ENCODE results near the gene PHYKPL. TPM values are rescaled to one million over a fixed set of nuclear protein-coding genes. Genes with fewer than 3 reads are reported as not detected.

The PHYKPL gene
- total RNA-seq, result 38.8 and 44.0 TPM in 2 replicates

DNA sequence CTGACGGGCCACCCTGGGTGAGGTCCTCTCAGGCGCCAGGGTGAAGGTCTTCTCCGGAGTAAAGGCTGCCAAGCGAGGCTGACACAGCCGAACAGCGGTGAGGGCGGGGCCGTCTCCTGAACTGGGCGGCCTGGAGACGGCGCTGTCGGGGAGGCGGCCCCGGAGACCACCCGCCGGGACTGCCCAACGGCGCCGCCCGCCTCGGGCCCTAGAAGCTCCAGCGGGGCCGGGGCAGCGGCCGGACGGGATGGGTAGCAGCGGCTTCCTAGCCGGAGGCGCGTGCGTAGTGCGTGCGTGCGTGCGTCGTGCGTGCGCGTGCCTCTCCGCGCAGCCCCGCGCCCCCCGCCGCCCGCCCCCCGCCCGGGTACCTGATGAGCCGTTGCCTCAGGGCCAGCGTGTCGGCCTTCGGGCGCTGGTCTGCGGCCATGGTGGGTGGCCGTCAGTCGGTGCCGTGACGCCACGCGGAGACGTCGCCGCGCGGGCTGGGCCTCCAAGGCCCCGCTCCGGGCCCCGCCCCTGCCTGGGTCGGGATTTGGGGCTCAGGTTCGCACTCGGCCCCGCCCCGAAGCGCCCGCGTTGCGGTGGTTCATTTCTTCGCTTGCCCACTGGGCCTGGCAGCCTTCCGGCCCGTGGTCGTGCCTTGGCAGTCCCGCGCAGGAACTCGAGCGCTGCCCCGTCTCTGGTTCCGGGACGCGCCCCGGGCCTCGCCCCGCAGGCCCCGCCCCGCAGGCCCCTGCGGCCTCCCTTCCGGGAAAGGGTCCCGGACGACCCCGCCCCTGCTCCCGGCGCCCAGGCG, at the start of gene PHYKPL:
PHYKPL (minus strand) TSS at position 679 of the 796 bp plus-strand sequence; CDS start at position 427, 252 bp downstream.

DNA sequence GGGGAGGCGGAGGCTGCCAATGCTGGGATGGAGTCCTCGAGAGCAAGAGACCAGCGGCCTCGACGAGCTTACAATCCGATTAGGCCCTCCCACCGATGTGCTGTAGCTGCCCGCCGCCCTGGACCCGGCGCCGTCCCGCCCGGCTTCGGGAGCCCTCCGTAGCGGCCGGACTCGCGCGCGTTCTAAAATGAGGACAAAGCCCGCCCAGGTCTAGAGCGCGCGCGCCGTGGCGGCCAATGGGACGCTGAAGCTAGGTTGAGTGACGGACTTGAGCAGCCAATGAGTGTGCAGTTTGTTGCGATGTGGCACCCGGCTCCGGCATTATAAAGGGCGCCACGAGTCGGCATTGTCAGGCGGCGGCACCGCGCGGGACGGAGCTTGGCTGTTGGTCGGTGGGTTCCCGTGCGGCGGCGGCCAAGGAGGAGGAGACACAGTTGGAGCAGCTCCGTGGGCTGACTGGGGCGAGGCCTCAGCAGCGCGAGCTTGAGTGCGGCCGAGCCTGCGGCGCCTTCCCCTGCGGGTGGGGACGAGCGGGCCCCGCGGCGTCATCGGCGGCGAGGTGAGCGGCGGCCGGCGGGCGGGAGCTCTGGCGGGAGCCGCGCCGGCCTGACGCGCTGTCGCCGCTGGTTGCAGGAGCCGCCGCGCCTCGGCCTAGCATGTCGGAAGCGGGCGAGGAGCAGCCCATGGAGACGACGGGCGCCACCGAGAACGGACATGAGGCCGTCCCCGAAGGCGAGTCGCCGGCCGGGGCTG, 28.2 kb downstream of the PHYKPL start, which contains the start of gene HNRNPAB:
HNRNPAB (plus strand) TSS at position 352 of the 753 bp plus-strand sequence; CDS start at position 657, 305 bp downstream.

DNA sequence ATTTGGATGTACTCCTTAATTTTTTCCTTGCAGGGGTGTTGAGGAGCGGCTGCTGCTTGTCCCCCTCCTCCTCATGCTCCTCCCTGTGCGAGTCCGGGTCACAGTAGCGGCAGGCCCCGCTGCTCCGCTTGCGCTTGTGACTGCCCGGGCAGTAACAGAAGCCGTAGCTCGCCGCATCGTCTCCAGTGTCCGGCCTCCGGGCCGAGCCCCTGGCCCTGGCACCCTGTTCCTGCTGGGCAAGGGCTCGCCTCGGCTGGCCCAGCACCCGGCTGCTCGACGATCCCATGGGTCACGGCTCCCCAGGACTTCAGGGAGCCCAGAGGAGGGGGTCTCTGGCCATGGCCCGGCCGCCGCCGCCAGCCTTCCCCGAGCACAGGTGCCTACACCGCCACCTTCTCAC, 45.6 kb downstream of the PHYKPL start, which contains the start of gene GMCL2:
GMCL2 (minus strand) TSS at position 358 of the 400 bp plus-strand sequence; CDS start at position 286, 72 bp downstream.

Other genes starting within 250 kb of the PHYKPL start
- not detected in 2 replicates for gene PROP1, start 236.6 kb downstream of the PHYKPL start, total RNA-seq
- gene N4BP3, start 119.3 kb downstream of the PHYKPL start, total RNA-seq, result 11.7 and 22.0 TPM in 2 replicates
- gene RMND5B, start 101.8 kb downstream of the PHYKPL start, total RNA-seq, result 27.1 and 28.0 TPM in 2 replicates
- 77.8 and 98.2 TPM in 2 replicates for gene NHP2, start 78.9 kb downstream of the PHYKPL start, total RNA-seq
- not detected in 2 replicates for gene GMCL2, start 45.4 kb downstream of the PHYKPL start, total RNA-seq
- 46.8 and 47.7 TPM in 2 replicates for gene HNRNPAB, start 28.3 kb downstream of the PHYKPL start, total RNA-seq

All from dermis lymphatic vessel endothelial cell (primary cell).